IgD-negative memory B cell (primary cell): ENCODE measurements around the gene VTN. TPM values are rescaled to one million over a fixed set of nuclear protein-coding genes. Genes with fewer than 3 reads are reported as not detected.

Experiments used
- H3K27ac Mint-ChIP-seq, 3 donors: one replicate each; pipeline ENCODE4 v1.8.0; 2020 to 2022; ENCODE audit warnings: mild to moderate bottlenecking in 3 of 3, mixed read lengths in 3 of 3, moderate library complexity in 1 of 3
- H3K27me3 Mint-ChIP-seq: one replicate; pipeline ENCODE4 v1.8.0; 2021; ENCODE audit warnings: mixed read lengths
- H3K36me3 Mint-ChIP-seq: one replicate; pipeline ENCODE4 v1.8.0; 2020; ENCODE audit warnings: mild to moderate bottlenecking, mixed read lengths
- H3K4me1 Mint-ChIP-seq, 3 donors: one replicate each; pipeline ENCODE4 v1.8.0; 2020 to 2022; ENCODE audit warnings: mixed read lengths in 3 of 3, mild to moderate bottlenecking in 1 of 3
- H3K4me3 Mint-ChIP-seq, 4 donors: one replicate each; pipeline ENCODE4 v1.8.0; 2020 to 2022; ENCODE audit warnings: mild to moderate bottlenecking in 4 of 4, mixed read lengths in 4 of 4, moderate library complexity in 3 of 4
- H3K9me3 Mint-ChIP-seq, 3 donors: one replicate each; pipeline ENCODE4 v1.8.0; 2020 to 2021; ENCODE audit warnings: mixed read lengths in 3 of 3, mild to moderate bottlenecking in 1 of 3
- polyA plus RNA-seq: library from polyadenylated mRNA; unstranded; fragments of 300-500 nt; fragmentation: Illumina TruSeq; gene quantifications from one replicate; pipeline ENCODE4 v1.2.3, GENCODE V29; 2021

Gene VTN
- polyA plus RNA-seq, 1 donor from 2014 or later: not detected

DNA sequence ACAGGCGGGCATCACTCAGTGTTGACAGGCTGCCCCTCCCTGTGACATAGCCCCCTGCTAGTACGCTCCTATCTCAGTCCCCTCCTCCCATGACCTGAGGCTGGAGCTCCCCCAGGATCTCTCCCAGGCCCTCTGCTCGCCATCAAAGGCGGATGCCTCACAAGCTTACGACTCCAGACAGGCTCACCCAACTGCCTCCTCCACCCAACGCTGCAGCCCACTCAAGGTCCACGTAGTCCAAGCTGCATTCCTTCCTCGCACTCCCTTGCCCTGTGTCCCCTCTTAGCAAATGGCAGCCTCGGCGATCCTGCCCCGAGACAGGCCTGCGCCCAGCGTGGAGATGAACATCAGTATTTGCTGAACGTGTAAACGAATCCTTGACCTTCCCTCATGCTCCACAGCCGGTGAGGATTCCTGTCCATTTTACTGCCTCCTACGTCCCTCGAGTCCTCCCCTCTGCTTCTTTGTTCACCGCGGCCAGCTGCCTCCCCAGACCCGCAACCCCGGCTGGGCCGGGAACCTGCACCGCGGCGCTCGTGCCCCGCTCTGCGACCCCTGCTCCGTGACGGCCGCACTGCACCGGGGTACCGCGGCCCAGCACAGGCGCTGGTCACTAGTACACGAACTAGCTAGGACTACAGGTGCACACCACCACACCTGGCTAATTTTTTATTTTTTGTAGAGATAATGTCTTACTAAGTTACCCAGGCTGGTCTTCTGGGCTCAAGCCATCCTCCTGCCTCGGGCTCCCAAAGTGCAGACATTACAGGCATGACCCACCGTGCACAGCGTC, 51.9 kb downstream of the VTN start:
- H3K27ac Mint-ChIP-seq: peak overlapping the region; percentile 3 to 82 (median 13)
- peak overlapping the region; percentile 85 to 95 (median 92) for H3K4me3 Mint-ChIP-seq
- no peaks in the 10 kb centered on the region for H3K27me3 Mint-ChIP-seq
- no peaks in the 10 kb centered on the region for H3K36me3 Mint-ChIP-seq
- H3K4me1 Mint-ChIP-seq: peaks cover 10 to 16% (median 11%) of the 10 kb centered on the region in 3 donors
- H3K9me3 Mint-ChIP-seq: no peaks in the 10 kb centered on the region

Other genes with a start within 250 kb of the VTN start
- gene TMEM97, start 51.1 kb downstream of the VTN start, polyA plus RNA-seq: 7.2 TPM
- gene IFT20, start 34.8 kb downstream of the VTN start, polyA plus RNA-seq: 36.8 TPM
- gene TNFAIP1, start 34.5 kb downstream of the VTN start, polyA plus RNA-seq: 11.1 TPM
- 87.4 TPM for gene POLDIP2, start 12.8 kb downstream of the VTN start, polyA plus RNA-seq
- not detected for gene SEBOX, start 5.1 kb downstream of the VTN start, polyA plus RNA-seq
- gene SARM1, start 1.4 kb upstream of the VTN start, polyA plus RNA-seq: 5.6 TPM
- gene SLC46A1, start 35.9 kb upstream of the VTN start, polyA plus RNA-seq: 2.4 TPM
- not detected for gene SLC13A2, start 103.3 kb upstream of the VTN start, polyA plus RNA-seq
- not detected for gene FOXN1, start 136.0 kb upstream of the VTN start, polyA plus RNA-seq
- 69.5 TPM for gene UNC119, start 182.3 kb upstream of the VTN start, polyA plus RNA-seq
- gene PIGS, start 201.2 kb upstream of the VTN start, polyA plus RNA-seq: 48.4 TPM
- 28.0 TPM for gene ALDOC, start 206.6 kb upstream of the VTN start, polyA plus RNA-seq
- gene SPAG5, start 228.7 kb upstream of the VTN start, polyA plus RNA-seq: 2.2 TPM
- 0.11 TPM for gene RSKR, start 243.9 kb upstream of the VTN start, polyA plus RNA-seq